Measurements from ENCODE around the gene ERBB4. TPM values are rescaled to one million over a fixed set of nuclear protein-coding genes. Genes with fewer than 3 reads are reported as not detected.

ERBB4 gene
- total and polyA plus RNA-seq, 10 of the 15 experiments (the other 5 are each of a cell fraction or from before 2014, with no cell fraction given), result under 0.01 to 0.23 (median 0.01) TPM; not detected in 4

DNA sequence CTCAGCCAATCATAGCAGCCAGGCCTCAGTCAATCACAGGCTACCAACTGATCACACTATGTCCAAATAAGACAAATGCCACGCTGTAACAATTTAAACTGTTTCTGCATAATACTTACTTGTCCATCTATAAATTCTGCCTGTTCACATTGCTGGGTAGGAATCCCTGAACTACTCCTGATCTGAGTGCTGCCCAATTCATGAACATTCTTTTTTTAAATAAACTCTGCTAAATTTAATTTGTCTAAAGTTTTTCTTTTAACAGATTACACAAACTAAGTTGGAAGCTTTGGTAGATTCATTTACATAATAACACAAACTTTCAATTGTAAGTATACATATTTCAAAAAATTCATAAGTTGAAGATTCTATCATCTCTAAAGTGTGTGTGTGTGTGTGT lies 583.0 kb downstream of the ERBB4 start:
- intact Hi-C loops (cut with micrococcal nuclease; ENCODE audit: unreplicated experiment), result no loop called here

More for the DNA sequence above, 583.0 kb downstream of the ERBB4 start:
- no peaks in the 10 kb centered on the region for H3K36me3 ChIP-seq (ENCODE audit: control insufficient read depth in 2 of 2, insufficient read depth in 2 of 2, low read length in 1 of 2)
- no peaks in the 10 kb centered on the region; the same call in 1 of the 3 replicates for H3K9me3 ChIP-seq (replicated peaks; ENCODE audit: control insufficient read depth, insufficient read depth, low read length)
- H3K79me2 ChIP-seq (ENCODE audit: control insufficient read depth, insufficient read depth, low read length), result no peaks in the 10 kb centered on the region
- ChIA-PET SMC1A (ENCODE audit: uncharacterized antibody, unreplicated experiment) (interaction anchor here (0.9 to 1.3 kb wide), 3 partner anchors 9 to 27 kb away, joined by 3 to 5 read pairs (median 4); no protein-coding TSS in a partner anchor), POLR2A (no interaction called here), CTCF (interaction anchor here (0.9 to 1.4 kb wide), 2 partner anchors 9 to 49 kb away, joined by 3 to 4 read pairs; no protein-coding TSS in a partner anchor), RAD21 (ENCODE audit: unreplicated experiment) (interaction anchor here (1.3 kb wide), 1 partner anchor 50 kb away, joined by 5 read pairs; no protein-coding TSS in a partner anchor)
- no peak overlapping the region for H3K4me2 ChIP-seq (ENCODE audit: control insufficient read depth, insufficient read depth)
- 52% methylated on average over 1 of the region's 1 CpG for WGBS (ENCODE audit: insufficient coverage, insufficient replicate concordance, low lambda C conversion rate, missing lambda C conversion rate)
- no peak overlapping the region for H2AFZ ChIP-seq (ENCODE audit: control insufficient read depth, low read depth, low read length)
- no peaks in the 10 kb centered on the region for H4K20me1 ChIP-seq (ENCODE audit: control insufficient read depth, insufficient read depth)
- 0 out of 2 replicates have a peak, but pooled peaks cover 3% of the 10 kb centered on the region for H3K4me1 ChIP-seq (ENCODE audit: control insufficient read depth, insufficient read depth, low read length)
- no peak overlapping the region for H3K9ac ChIP-seq (ENCODE audit: control insufficient read depth, insufficient read depth, low read length)
- DNase-seq (ENCODE audit: low read depth, low spot score) (no peak), FAIRE-seq (no peak), ATAC-seq (no peak)
- H3K27me3 ChIP-seq (replicated peaks in 1 of 2; ENCODE audit: control insufficient read depth in 2 of 2, insufficient read depth in 2 of 2, low read length in 1 of 2), result no peaks in the 10 kb centered on the region
- H3K27ac ChIP-seq (ENCODE audit: control insufficient read depth, insufficient read depth), result no peak overlapping the region
- H3K4me3 ChIP-seq, result no peak overlapping the region
- BruUV-seq (replicated peaks), result no TSS peak
- in situ Hi-C loops (cut with MboI), result no loop called here
- TF ChIP-seq JUND (IDR thresholded peaks at IDR 0.05; ENCODE audit: low read depth, low read length), result no peak
- no peak for TF ChIP-seq IKZF2 (IDR thresholded peaks at IDR 0.05)
- TF ChIP-seq, protein P1, sequence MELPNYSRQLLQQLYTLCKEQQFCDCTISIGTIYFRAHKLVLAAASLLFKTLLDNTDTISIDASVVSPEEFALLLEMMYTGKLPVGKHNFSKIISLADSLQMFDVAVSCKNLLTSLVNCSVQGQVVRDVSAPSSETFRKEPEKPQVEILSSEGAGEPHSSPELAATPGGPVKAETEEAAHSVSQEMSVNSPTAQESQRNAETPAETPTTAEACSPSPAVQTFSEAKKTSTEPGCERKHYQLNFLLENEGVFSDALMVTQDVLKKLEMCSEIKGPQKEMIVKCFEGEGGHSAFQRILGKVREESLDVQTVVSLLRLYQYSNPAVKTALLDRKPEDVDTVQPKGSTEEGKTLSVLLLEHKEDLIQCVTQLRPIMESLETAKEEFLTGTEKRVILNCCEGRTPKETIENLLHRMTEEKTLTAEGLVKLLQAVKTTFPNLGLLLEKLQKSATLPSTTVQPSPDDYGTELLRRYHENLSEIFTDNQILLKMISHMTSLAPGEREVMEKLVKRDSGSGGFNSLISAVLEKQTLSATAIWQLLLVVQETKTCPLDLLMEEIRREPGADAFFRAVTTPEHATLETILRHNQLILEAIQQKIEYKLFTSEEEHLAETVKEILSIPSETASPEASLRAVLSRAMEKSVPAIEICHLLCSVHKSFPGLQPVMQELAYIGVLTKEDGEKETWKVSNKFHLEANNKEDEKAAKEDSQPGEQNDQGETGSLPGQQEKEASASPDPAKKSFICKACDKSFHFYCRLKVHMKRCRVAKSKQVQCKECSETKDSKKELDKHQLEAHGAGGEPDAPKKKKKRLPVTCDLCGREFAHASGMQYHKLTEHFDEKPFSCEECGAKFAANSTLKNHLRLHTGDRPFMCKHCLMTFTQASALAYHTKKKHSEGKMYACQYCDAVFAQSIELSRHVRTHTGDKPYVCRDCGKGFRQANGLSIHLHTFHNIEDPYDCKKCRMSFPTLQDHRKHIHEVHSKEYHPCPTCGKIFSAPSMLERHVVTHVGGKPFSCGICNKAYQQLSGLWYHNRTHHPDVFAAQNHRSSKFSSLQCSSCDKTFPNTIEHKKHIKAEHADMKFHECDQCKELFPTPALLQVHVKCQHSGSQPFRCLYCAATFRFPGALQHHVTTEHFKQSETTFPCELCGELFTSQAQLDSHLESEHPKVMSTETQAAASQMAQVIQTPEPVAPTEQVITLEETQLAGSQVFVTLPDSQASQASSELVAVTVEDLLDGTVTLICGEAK (IDR thresholded peaks at IDR 0.05; ENCODE audit: borderline replicate concordance), result no peak
